ENCODE results near the gene ELOVL5. TPM values are rescaled to one million over a fixed set of nuclear protein-coding genes. Genes with fewer than 3 reads are reported as not detected.
A peak's percentile ranks its signal among the peaks of the same experiment; 100 is the strongest.

Gene ELOVL5
- total RNA-seq, 4 donors from 2014 or later: 14.3 to 63.1 (median 29.2) TPM

- no peak for DNase-seq
- WGBS, 2 donors (ENCODE audit: low coverage in 1 of 2): 88 to 95% methylated on average over 2 to 37 of the region's 37 CpGs
These were observed 14.8 kb upstream of the ELOVL5 start for GRCh38 chr6:53363341-53364079.

GRCh38 chr6:53361549-53362031 lies 12.8 kb upstream of the ELOVL5 start:
- in situ Hi-C loops (cut with MboI; ENCODE audit: low pct_ligation_motif_present in 1 of 4, low pct_unique_long_range_greater_than_20kb in 1 of 4, low sequenced_read_pairs in 3 of 4) (no loop called here), intact Hi-C loops (cut with DNase I; ENCODE audit: low total_unique reads) (no loop called here)
- Histone ChIP-seq H3K36me3 (no peaks in the 10 kb centered on the region), H3K27ac (no peak overlapping the region), H3K27me3 (no peaks in the 10 kb centered on the region), H3K4me3 (no peak overlapping the region), H3K9me3 (no peaks in the 10 kb centered on the region), H3K4me1 (peaks cover 7 to 16% (median 10%) of the 10 kb centered on the region in 4 donors)
- TF ChIP-seq CTCF (IDR thresholded peaks at IDR 0.05): no peak
- no peak for TF ChIP-seq POLR2AphosphoS5 (IDR thresholded peaks at IDR 0.05)
- TF ChIP-seq POLR2A (IDR thresholded peaks at IDR 0.05): no peak
- no peak for TF ChIP-seq EP300 (IDR thresholded peaks at IDR 0.05; ENCODE audit: low read depth)
- WGBS, 2 donors (ENCODE audit: low coverage in 1 of 2): 64% methylated on average over 3 to 4 of the region's 4 CpGs
- DNase-seq: no peak

More at GRCh38 chr6:53363341-53364079, 14.8 kb upstream of the ELOVL5 start:
- Histone ChIP-seq H3K27ac (no peak overlapping the region), H3K4me1 (peaks cover 3 to 10% (median 6%) of the 10 kb centered on the region in 4 donors), H3K4me3 (no peak overlapping the region), H3K27me3 (no peaks in the 10 kb centered on the region), H3K36me3 (no peaks in the 10 kb centered on the region), H3K9me3 (no peaks in the 10 kb centered on the region)
- TF ChIP-seq POLR2A (IDR thresholded peaks at IDR 0.05): no peak
- no peak for TF ChIP-seq CTCF (IDR thresholded peaks at IDR 0.05)
- in situ Hi-C loops (cut with MboI; ENCODE audit: low pct_ligation_motif_present in 1 of 4, low pct_unique_long_range_greater_than_20kb in 1 of 4, low sequenced_read_pairs in 3 of 4): no loop called here
- intact Hi-C loops (cut with DNase I; ENCODE audit: low total_unique reads): no loop called here

- 53 to 56% methylated on average over 10 of the region's 10 CpGs for WGBS, 2 donors (ENCODE audit: low coverage in 1 of 2)
- no peak for DNase-seq
These were observed 11.6 kb upstream of the ELOVL5 start for GRCh38 chr6:53360093-53360912.

More at GRCh38 chr6:53360093-53360912, 11.6 kb upstream of the ELOVL5 start:
- H3K4me1 ChIP-seq: peaks cover 7 to 16% (median 10%) of the 10 kb centered on the region in 4 donors
- in situ Hi-C loops (cut with MboI; ENCODE audit: low pct_ligation_motif_present in 1 of 4, low pct_unique_long_range_greater_than_20kb in 1 of 4, low sequenced_read_pairs in 3 of 4): no loop called here
- no peaks in the 10 kb centered on the region for H3K9me3 ChIP-seq
- H3K4me3 ChIP-seq: peak overlapping the region in 3 of 4 donors; percentile 56 to 78 (median 67)
- H3K27ac ChIP-seq: peak overlapping the region; percentile 94 to 96 (median 95)
- TF ChIP-seq POLR2A (IDR thresholded peaks at IDR 0.05) (no peak), POLR2AphosphoS5 (IDR thresholded peaks at IDR 0.05) (no peak), CTCF (IDR thresholded peaks at IDR 0.05) (no peak), EP300 (IDR thresholded peaks at IDR 0.05; ENCODE audit: low read depth) (no peak)
- intact Hi-C loops (cut with DNase I; ENCODE audit: low total_unique reads): no loop called here
- no peaks in the 10 kb centered on the region for H3K36me3 ChIP-seq
- H3K27me3 ChIP-seq: no peaks in the 10 kb centered on the region
